Kidney (tissue), 14 donors: ENCODE measurements around the gene ALK. TPM values are rescaled to one million over a fixed set of nuclear protein-coding genes. Genes with fewer than 3 reads are reported as not detected.

Experiments
- DNase-seq, 5 donors: peaks; one replicate each; pipeline ENCODE4 v3.0.0-alpha.2; 2013 to 2020
- FAIRE-seq: peaks from 2 replicates; lab custom pipeline; 2012; peaks lifted over from hg19 to GRCh38; lab: Jason Lieb, UNC
- H3K27ac ChIP-seq, 2 donors: one replicate each; pipeline ENCODE4 v1.7.0; 2013; ENCODE audit warnings: low read depth in 2 of 2, low read length in 2 of 2, inconsistent platforms in 1 of 2
- H3K27me3 ChIP-seq: one replicate; pipeline ENCODE4 v1.7.1; 2013; ENCODE audit warnings: low read length, inconsistent platforms; ENCODE audit not compliant: control insufficient read depth, insufficient read depth
- H3K36me3 ChIP-seq, 3 donors: one replicate each; pipeline versions ENCODE4 v1.7.0 to v1.7.1; 2013; ENCODE audit warnings: low read length in 3 of 3, control low read depth in 1 of 3, inconsistent platforms in 1 of 3; ENCODE audit not compliant: insufficient read depth in 3 of 3, control insufficient read depth in 2 of 3
- H3K4me1 ChIP-seq, 3 donors: one replicate each; pipeline versions ENCODE4 v1.7.0 to v1.7.1; 2013; ENCODE audit warnings: low read length in 3 of 3, inconsistent platforms in 1 of 3, low read depth in 1 of 3; ENCODE audit not compliant: control insufficient read depth in 2 of 3, insufficient read depth in 2 of 3
- H3K4me3 ChIP-seq, 3 donors: one replicate each; pipeline versions ENCODE4 v1.7.0 to v1.8.1; 2013; ENCODE audit warnings: low read length in 3 of 3, control low read depth in 1 of 3, inconsistent platforms in 1 of 3
- H3K9ac ChIP-seq, 3 donors: one replicate each; pipeline versions ENCODE4 v1.7.0 to v1.7.1; 2013; ENCODE audit warnings: low read length in 3 of 3, control low read depth in 1 of 3, inconsistent platforms in 1 of 3
- H3K9me3 ChIP-seq, 3 donors: one replicate each; pipeline versions ENCODE4 v1.7.0 to v1.7.1; 2013; ENCODE audit warnings: low read length in 3 of 3, control low read depth in 1 of 3, inconsistent platforms in 1 of 3; ENCODE audit not compliant: control insufficient read depth in 2 of 3, insufficient read depth in 1 of 3
- CTCF ChIP-seq: IDR thresholded peaks from 3 replicates; pipeline ENCODE4 v1.5.1; 2012; ENCODE audit warnings: mild to moderate bottlenecking, moderate library complexity, borderline replicate concordance; ENCODE audit not compliant: insufficient read depth; ENCODE audit errors: extremely low read depth
- intact Hi-C: fragments of 100-400 bp; cut with DNase I; formaldehyde crosslinking; loops from one replicate; pipeline ENCODE4 v1.11.1; 2022
- polyA plus RNA-seq: library from polyadenylated mRNA; stranded (reverse); fragments of 350-450 nt; fragmentation: Illumina TruSeq; extraction: RNeasy Lipid Tissue Mini Kit (QIAGEN cat#74804); gene quantifications from one replicate; pipeline ENCODE4 v1.2.3, GENCODE V29; 2014; ENCODE audit warnings: low read depth, low replicate concordance; ENCODE audit not compliant: insufficient read depth
- total RNA-seq: library from RNA; stranded (reverse); fragmentation: NEBNext Ultra II Directional; extraction: Animal tissue kit (Norgen Biotek cat#: 25700); gene quantifications from one replicate; pipeline ENCODE4 v1.2.1, GENCODE V29; 2021
- donor health status: control.
- donor health status: control.
- donor health status: control.
- donor health status: control.
- donor health status: control.
- donor health status: DM: yes; HTN: yes; CAD: no.
- donor health status: Normal renal cell carcinoma (clear cell type).

Gene ALK
- total and polyA plus RNA-seq, 2 donors from 2014 or later, result 0.13 TPM; not detected in 1

- no peak for DNase-seq
- FAIRE-seq, result no peak
- TF ChIP-seq CTCF, result no peak
- Histone ChIP-seq H3K27ac (no peak overlapping the region), H3K27me3 (no peaks in the 10 kb centered on the region), H3K36me3 (no peaks in the 10 kb centered on the region), H3K9me3 (no peaks in the 10 kb centered on the region), H3K4me1 (no peaks in the 10 kb centered on the region), H3K4me3 (no peak overlapping the region), H3K9ac (no peak overlapping the region)
- intact Hi-C loops, result no loop called here
Observed at GRCh38 chr2:29583548-29584156, 337.7 kb downstream of the ALK start.

GRCh38 chr2:29583104-29583503 is 338.3 kb downstream of the ALK start:
- no peak overlapping the region for H3K27ac ChIP-seq
- no peaks in the 10 kb centered on the region for H3K9me3 ChIP-seq
- FAIRE-seq, result no peak
- no peaks in the 10 kb centered on the region for H3K4me1 ChIP-seq
- H3K4me3 ChIP-seq, result no peak overlapping the region
- H3K36me3 ChIP-seq, result no peaks in the 10 kb centered on the region
- H3K27me3 ChIP-seq, result no peaks in the 10 kb centered on the region
- no peak overlapping the region for H3K9ac ChIP-seq
- DNase-seq, result no peak
- no peak for TF ChIP-seq CTCF
- intact Hi-C loops, result no loop called here

- Histone ChIP-seq H3K36me3 (no peaks in the 10 kb centered on the region), H3K4me1 (no peaks in the 10 kb centered on the region), H3K27me3 (no peaks in the 10 kb centered on the region), H3K9me3 (no peaks in the 10 kb centered on the region), H3K4me3 (no peak overlapping the region), H3K9ac (no peak overlapping the region), H3K27ac (no peak overlapping the region)
- FAIRE-seq (no peak), DNase-seq (no peak)
- TF ChIP-seq CTCF, result no peak
- intact Hi-C loops, result no loop called here
Observed at GRCh38 chr2:29582062-29582461, 339.3 kb downstream of the ALK start.

GRCh38 chr2:29580223-29580622 is 341.2 kb downstream of the ALK start:
- intact Hi-C loops, result no loop called here
- TF ChIP-seq CTCF, result no peak
- Histone ChIP-seq H3K36me3 (no peaks in the 10 kb centered on the region), H3K4me3 (no peak overlapping the region), H3K4me1 (no peaks in the 10 kb centered on the region), H3K27ac (no peak overlapping the region), H3K27me3 (no peaks in the 10 kb centered on the region), H3K9me3 (no peaks in the 10 kb centered on the region), H3K9ac (no peak overlapping the region)
- DNase-seq (no peak), FAIRE-seq (no peak)
